Kidney (tissue), 14 donors: ENCODE data around the gene GFAP. TPM values are rescaled to one million over a fixed set of nuclear protein-coding genes. Genes with fewer than 3 reads are reported as not detected.

Source experiments
- DNase-seq, 5 donors: peaks; one replicate each; pipeline ENCODE4 v3.0.0-alpha.2; 2013 to 2020
- FAIRE-seq: peaks from 2 replicates; lab custom pipeline; 2012; peaks lifted over from hg19 to GRCh38; lab: Jason Lieb, UNC
- H3K27ac ChIP-seq, 2 donors: one replicate each; pipeline ENCODE4 v1.7.0; 2013; ENCODE audit warnings: low read depth in 2 of 2, low read length in 2 of 2, inconsistent platforms in 1 of 2
- H3K27me3 ChIP-seq: one replicate; pipeline ENCODE4 v1.7.1; 2013; ENCODE audit warnings: low read length, inconsistent platforms; ENCODE audit not compliant: control insufficient read depth, insufficient read depth
- H3K36me3 ChIP-seq, 3 donors: one replicate each; pipeline versions ENCODE4 v1.7.0 to v1.7.1; 2013; ENCODE audit warnings: low read length in 3 of 3, control low read depth in 1 of 3, inconsistent platforms in 1 of 3; ENCODE audit not compliant: insufficient read depth in 3 of 3, control insufficient read depth in 2 of 3
- H3K4me1 ChIP-seq, 3 donors: one replicate each; pipeline versions ENCODE4 v1.7.0 to v1.7.1; 2013; ENCODE audit warnings: low read length in 3 of 3, inconsistent platforms in 1 of 3, low read depth in 1 of 3; ENCODE audit not compliant: control insufficient read depth in 2 of 3, insufficient read depth in 2 of 3
- H3K4me3 ChIP-seq, 3 donors: one replicate each; pipeline versions ENCODE4 v1.7.0 to v1.8.1; 2013; ENCODE audit warnings: low read length in 3 of 3, control low read depth in 1 of 3, inconsistent platforms in 1 of 3
- H3K9ac ChIP-seq, 3 donors: one replicate each; pipeline versions ENCODE4 v1.7.0 to v1.7.1; 2013; ENCODE audit warnings: low read length in 3 of 3, control low read depth in 1 of 3, inconsistent platforms in 1 of 3
- H3K9me3 ChIP-seq, 3 donors: one replicate each; pipeline versions ENCODE4 v1.7.0 to v1.7.1; 2013; ENCODE audit warnings: low read length in 3 of 3, control low read depth in 1 of 3, inconsistent platforms in 1 of 3; ENCODE audit not compliant: control insufficient read depth in 2 of 3, insufficient read depth in 1 of 3
- intact Hi-C: fragments of 100-400 bp; cut with DNase I; formaldehyde crosslinking; loops from one replicate; pipeline ENCODE4 v1.11.1; 2022
- polyA plus RNA-seq: library from polyadenylated mRNA; stranded (reverse); fragments of 350-450 nt; fragmentation: Illumina TruSeq; extraction: RNeasy Lipid Tissue Mini Kit (QIAGEN cat#74804); gene quantifications from one replicate; pipeline ENCODE4 v1.2.3, GENCODE V29; 2014; ENCODE audit warnings: low read depth, low replicate concordance; ENCODE audit not compliant: insufficient read depth
- total RNA-seq: library from RNA; stranded (reverse); fragmentation: NEBNext Ultra II Directional; extraction: Animal tissue kit (Norgen Biotek cat#: 25700); gene quantifications from one replicate; pipeline ENCODE4 v1.2.1, GENCODE V29; 2021
- TF ChIP-seq, protein P1 (sequence below): IDR thresholded peaks from 3 replicates; pipeline ENCODE4 v1.5.1; 2012; ENCODE audit warnings: mild to moderate bottlenecking, moderate library complexity, borderline replicate concordance; ENCODE audit not compliant: insufficient read depth; ENCODE audit errors: extremely low read depth
- donor health status: control.
- donor health status: control.
- donor health status: control.
- donor health status: control.
- donor health status: control.
- donor health status: DM: yes; HTN: yes; CAD: no.
- donor health status: Normal renal cell carcinoma (clear cell type).

The GFAP gene
- total and polyA plus RNA-seq, 2 donors from 2014 or later, result 1.4 to 2.3 TPM

DNA sequence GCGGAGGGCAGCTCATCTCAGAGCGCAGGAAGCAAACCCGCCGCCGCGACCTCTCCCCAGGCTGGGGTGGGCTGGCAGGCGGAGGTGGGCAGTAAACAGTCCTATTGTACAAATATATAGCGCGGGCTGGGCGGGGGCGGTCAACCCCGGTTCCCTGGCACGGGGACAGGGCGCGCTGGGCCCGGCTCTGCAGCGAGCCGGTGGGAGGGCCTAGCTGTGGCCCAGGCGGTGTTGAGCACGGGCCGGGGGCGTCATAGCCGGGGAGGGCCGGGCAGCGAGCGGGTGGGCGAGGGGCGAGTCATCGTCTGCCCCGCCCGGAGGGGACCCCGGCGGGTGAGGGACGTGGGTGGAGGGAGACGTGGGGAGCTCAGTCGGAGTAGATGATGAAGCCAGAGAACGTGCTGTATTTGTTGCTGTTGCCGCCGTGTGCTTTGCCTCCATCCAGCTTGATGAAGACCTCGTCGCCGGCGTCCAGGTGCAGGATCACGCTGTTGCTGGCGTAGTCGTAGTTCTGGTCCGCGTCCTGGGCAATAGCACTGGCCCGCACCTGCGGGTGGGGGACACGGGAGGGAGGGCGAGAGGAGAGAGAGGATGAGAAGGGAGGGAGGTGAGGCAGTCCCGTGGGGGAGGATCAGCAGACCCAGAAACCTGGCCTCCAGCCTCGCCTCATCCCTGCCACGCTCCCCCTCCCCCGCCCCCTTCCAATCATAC lies 44.7 kb upstream of the GFAP start:
- Histone ChIP-seq H3K27me3 (no peaks in the 10 kb centered on the region), H3K36me3 (no peaks in the 10 kb centered on the region), H3K27ac (no peak overlapping the region), H3K4me3 (no peak overlapping the region), H3K4me1 (no peaks in the 10 kb centered on the region), H3K9me3 (no peaks in the 10 kb centered on the region), H3K9ac (no peak overlapping the region)
- no peak for FAIRE-seq
- TF ChIP-seq, protein P1, sequence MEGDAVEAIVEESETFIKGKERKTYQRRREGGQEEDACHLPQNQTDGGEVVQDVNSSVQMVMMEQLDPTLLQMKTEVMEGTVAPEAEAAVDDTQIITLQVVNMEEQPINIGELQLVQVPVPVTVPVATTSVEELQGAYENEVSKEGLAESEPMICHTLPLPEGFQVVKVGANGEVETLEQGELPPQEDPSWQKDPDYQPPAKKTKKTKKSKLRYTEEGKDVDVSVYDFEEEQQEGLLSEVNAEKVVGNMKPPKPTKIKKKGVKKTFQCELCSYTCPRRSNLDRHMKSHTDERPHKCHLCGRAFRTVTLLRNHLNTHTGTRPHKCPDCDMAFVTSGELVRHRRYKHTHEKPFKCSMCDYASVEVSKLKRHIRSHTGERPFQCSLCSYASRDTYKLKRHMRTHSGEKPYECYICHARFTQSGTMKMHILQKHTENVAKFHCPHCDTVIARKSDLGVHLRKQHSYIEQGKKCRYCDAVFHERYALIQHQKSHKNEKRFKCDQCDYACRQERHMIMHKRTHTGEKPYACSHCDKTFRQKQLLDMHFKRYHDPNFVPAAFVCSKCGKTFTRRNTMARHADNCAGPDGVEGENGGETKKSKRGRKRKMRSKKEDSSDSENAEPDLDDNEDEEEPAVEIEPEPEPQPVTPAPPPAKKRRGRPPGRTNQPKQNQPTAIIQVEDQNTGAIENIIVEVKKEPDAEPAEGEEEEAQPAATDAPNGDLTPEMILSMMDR, result no peak
- peak in 2 of 5 donors; percentile 45 to 74 for DNase-seq
- intact Hi-C loops, result no loop called here

DNA sequence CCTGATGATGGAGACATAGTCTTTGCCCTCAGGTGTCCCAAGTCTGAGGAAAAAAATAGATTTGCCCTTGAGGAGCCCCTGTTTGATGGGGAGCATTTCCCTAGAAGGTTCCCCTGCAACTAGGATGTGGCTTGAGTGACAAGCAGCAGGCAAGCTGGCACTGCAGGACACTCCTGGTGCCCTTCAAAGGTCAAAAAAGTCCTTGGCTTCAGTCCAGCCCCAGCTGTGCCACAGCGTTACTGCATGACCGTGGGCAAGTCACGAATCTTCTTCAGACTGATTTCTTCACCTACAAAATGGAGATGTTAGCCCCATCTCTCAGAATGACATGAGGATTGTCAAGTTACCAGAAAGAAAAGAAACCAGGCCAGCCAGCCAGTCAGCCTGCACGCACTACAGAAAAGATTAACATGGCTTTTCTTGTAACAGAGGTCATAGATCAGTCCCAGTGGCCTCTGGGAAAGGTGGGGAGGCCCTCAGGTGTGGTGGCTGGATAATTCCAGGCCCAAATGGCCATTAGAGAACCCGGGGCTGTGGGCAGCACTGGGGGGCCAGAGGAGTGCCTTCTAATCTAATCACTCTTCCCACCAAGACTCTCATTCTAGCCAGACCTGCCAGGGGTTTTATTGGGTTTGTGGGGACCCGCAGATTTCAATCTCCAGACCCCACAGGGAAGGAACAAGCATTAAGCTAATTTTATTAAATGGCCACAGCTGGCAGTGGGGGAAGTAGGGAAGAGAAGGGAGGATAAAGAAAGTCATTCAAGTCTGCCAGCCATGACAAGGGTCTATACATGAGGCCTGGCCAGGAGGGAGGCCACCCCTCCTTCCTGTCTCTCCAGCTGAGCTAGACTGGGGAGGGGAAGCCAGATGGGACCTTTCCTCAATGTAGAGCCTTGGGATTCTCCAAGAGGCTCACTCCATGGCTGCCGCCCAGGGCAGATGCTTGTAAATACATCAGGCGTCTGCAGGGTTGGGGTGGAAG lies 42.0 kb upstream of the GFAP start:
- TF ChIP-seq, protein P1, result no peak
- Histone ChIP-seq H3K9me3 (no peaks in the 10 kb centered on the region), H3K4me3 (no peak overlapping the region), H3K36me3 (no peaks in the 10 kb centered on the region), H3K27me3 (no peaks in the 10 kb centered on the region), H3K4me1 (no peaks in the 10 kb centered on the region), H3K27ac (no peak overlapping the region), H3K9ac (no peak overlapping the region)
- intact Hi-C loops, result no loop called here
- no peak for FAIRE-seq
- peak in 1 of 5 donors; percentile 2 for DNase-seq

DNA sequence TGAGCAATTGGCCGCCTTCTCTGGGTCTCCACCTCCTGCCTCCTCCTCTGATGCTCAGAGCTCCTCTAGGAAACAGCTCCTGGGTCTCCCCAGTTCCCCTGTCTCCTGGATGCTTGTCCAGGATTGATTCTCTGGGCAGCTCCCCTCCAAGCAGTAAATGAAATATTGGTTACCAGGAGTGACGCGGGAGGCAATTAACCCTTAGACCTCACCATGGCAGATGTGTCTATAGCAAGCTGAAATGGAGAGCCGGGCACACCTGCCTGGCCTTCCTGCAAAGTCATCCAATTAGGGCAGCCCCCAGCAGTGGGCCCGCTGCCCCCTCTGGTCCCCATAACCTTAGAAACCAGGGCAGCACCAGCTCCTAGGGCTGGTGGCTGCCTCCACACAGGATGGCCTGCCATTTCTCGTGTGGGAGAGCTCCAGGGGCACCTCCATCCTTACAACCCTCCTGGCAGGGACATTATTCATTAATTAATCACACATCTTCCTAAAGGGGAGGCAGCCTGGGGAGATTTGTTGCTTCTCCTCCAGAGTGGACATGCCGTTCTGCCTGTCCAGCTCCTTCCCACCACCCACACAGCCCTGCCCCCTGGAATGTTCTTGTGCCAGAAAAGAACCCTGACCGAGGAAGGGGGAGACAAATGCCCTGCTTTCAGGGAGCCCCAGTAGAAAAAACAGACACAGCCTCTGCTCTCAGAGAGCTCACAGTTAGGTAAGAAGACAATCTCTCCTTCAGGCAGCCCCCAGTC lies 40.5 kb upstream of the GFAP start:
- Histone ChIP-seq H3K4me1 (no peaks in the 10 kb centered on the region), H3K9me3 (no peaks in the 10 kb centered on the region), H3K27ac (no peak overlapping the region), H3K9ac (no peak overlapping the region), H3K4me3 (no peak overlapping the region), H3K36me3 (no peaks in the 10 kb centered on the region), H3K27me3 (no peaks in the 10 kb centered on the region)
- peak; percentile 16 to 80 (median 73) for DNase-seq
- TF ChIP-seq, protein P1, result no peak
- FAIRE-seq, result no peak
- intact Hi-C loops, result no loop called here
